K562 (cell line): ENCODE data around the gene CDCA5. TPM values are rescaled to one million over a fixed set of nuclear protein-coding genes. Genes with fewer than 3 reads are reported as not detected.

Experiments used
- ATAC-seq: fragments of 200-7000 bp; cut with Tn5 transposase; 3 replicates; pipeline ENCODE4 v1.9.1; 2020; ENCODE audit warnings: moderate library complexity
- BruUV-seq: library from RNA; stranded (reverse); fragments of 400-500 nt; replicated peaks from 2 replicates; lab custom pipeline; 2021; lab: Mats Ljungman, UMichigan
- CTCF ChIA-PET: fragments of 300-600 bp; formaldehyde crosslinking; extraction: SDS; loops from one replicate; lab custom pipeline; 2021; ENCODE audit warnings: low intra/inter-chr PET ratio; lab: Yijun Ruan, JAX
- POLR2A ChIA-PET: fragments of 300-600, 350-650 bp; sonication (Branson Sonifier 250); formaldehyde crosslinking; extraction: SDS; loops from one replicate; lab custom pipeline; 2021; ENCODE audit warnings: antibody characterized with exemption, inconsistent platforms; lab: Yijun Ruan, JAX
- DNase-seq, 4 experiments: peaks; one replicate each; pipeline versions ENCODE4 v3.0.0 to v3.0.0-alpha.2; 2011 to 2018; ENCODE audit warnings: low spot score in 3 of 4, mixed read lengths in 3 of 4; ENCODE audit errors: extremely low read depth in 1 of 4
- FAIRE-seq: peaks from 2 replicates; lab custom pipeline; 2011; peaks lifted over from hg19 to GRCh38; lab: Jason Lieb, UNC
- H2AFZ ChIP-seq: 2 replicates; pipeline ENCODE4 v1.6.0; 2011; ENCODE audit warnings: low read depth, low read length, control low read depth, inconsistent platforms
- H3K27ac ChIP-seq: fragments of 200-600 bp; 3 replicates; pipeline ENCODE4 v1.8.0; 2011; ENCODE audit warnings: low read depth, mild to moderate bottlenecking, control low read depth, inconsistent platforms, low read length, moderate library complexity, mixed read lengths; ENCODE audit errors: extremely low read depth
- H3K27me3 ChIP-seq, 2 experiments: fragments of 300-600 bp in 1 of 2; 2 replicates in 1 of 2; 3 replicates in 1 of 2; pipeline versions ENCODE4 v1.6.0 to v1.8.0; 2011; ENCODE audit warnings: inconsistent platforms in 2 of 2, low read length in 2 of 2, mild to moderate bottlenecking in 1 of 2, mixed read lengths in 1 of 2, moderate library complexity in 1 of 2; ENCODE audit not compliant: control insufficient read depth in 2 of 2, insufficient read depth in 2 of 2
- H3K36me3 ChIP-seq: fragments of 300-600 bp; 3 replicates; pipeline ENCODE4 v1.8.0; 2011; ENCODE audit warnings: mild to moderate bottlenecking, low read length, inconsistent platforms; ENCODE audit not compliant: control insufficient read depth, insufficient read depth
- H3K4me1 ChIP-seq, 2 experiments: fragments of 200-600 bp in 1 of 2; replicated peaks in 1 of 2; 2 replicates in 1 of 2; 3 replicates in 1 of 2; pipeline versions ENCODE4 v1.5.1 to v1.8.0; 2011; ENCODE audit warnings: inconsistent platforms in 2 of 2, low read length in 2 of 2, mild to moderate bottlenecking in 1 of 2, mixed read lengths in 1 of 2, moderate library complexity in 1 of 2; ENCODE audit not compliant: control insufficient read depth in 2 of 2, insufficient read depth in 2 of 2
- H3K4me2 ChIP-seq: 2 replicates; pipeline ENCODE4 v1.6.1; 2011; ENCODE audit warnings: low read length, control low read depth, inconsistent platforms, mixed read lengths; ENCODE audit not compliant: insufficient read depth
- H3K4me3 ChIP-seq: fragments of 200-600 bp; sonication (generic), shearing (Covaris generic); 2 replicates; pipeline ENCODE4 v1.5.1; 2016; ENCODE audit warnings: control low read depth, inconsistent platforms
- H3K79me2 ChIP-seq: fragments of 200-600 bp; 3 replicates; pipeline ENCODE4 v1.8.0; 2011; ENCODE audit warnings: low read length, inconsistent platforms; ENCODE audit not compliant: control insufficient read depth, insufficient read depth
- H3K9ac ChIP-seq, 2 experiments: 2 replicates each; pipeline versions ENCODE4 v1.6.0 to v1.6.1; 2011; ENCODE audit warnings: low read depth in 2 of 2, low read length in 2 of 2, control low read depth in 1 of 2, inconsistent platforms in 1 of 2, mild to moderate bottlenecking in 1 of 2, mixed read lengths in 1 of 2; ENCODE audit not compliant: insufficient read depth in 1 of 2
- H3K9me1 ChIP-seq: one replicate; pipeline ENCODE4 v1.6.0; 2011; ENCODE audit warnings: inconsistent platforms, mild to moderate bottlenecking, low read length, moderate library complexity; ENCODE audit not compliant: control insufficient read depth, insufficient read depth
- H3K9me3 ChIP-seq: replicated peaks from 2 replicates; pipeline ENCODE4 v1.5.1; 2011; ENCODE audit warnings: low read depth, low read length, inconsistent platforms; ENCODE audit not compliant: control insufficient read depth, insufficient read depth
- H4K20me1 ChIP-seq: replicated peaks from 2 replicates; pipeline ENCODE4 v1.6.1; 2011; ENCODE audit warnings: low read length, inconsistent platforms, mixed read lengths; ENCODE audit not compliant: control insufficient read depth, insufficient read depth
- ARNT ChIP-seq, 2 experiments: fragments of 450-650 bp; IDR thresholded peaks; 2 replicates each; pipeline ENCODE4 v1.6.1; 2016; ENCODE audit warnings: mild to moderate bottlenecking in 1 of 2
- RREB1 ChIP-seq: fragments of 250-450 bp; sonication (Bioruptor Pico); IDR thresholded peaks from 2 replicates; pipeline ENCODE4 v1.4.0; 2020
- ZBTB33 ChIP-seq: sonication (generic); formaldehyde crosslinking; IDR thresholded peaks from 2 replicates; pipeline ENCODE4 v1.8.1; 2023; ENCODE audit warnings: mild to moderate bottlenecking, missing genetic modification reagents
- ZFX ChIP-seq: sonication (generic); formaldehyde crosslinking; IDR thresholded peaks from 2 replicates; pipeline ENCODE4 v1.8.0; 2022; ENCODE audit warnings: mild to moderate bottlenecking, missing genetic modification reagents, moderate library complexity
- ZNF384 ChIP-seq: IDR thresholded peaks from 2 replicates; pipeline ENCODE4 v1.6.1; 2012; ENCODE audit warnings: low read depth, low read length, improper control_type of control experiment
- WGBS: fragments of 100-300 bp; shearing (Covaris generic); methylation state at CpG from one replicate; pipeline ENCODE4 v1.1.6; 2016; ENCODE audit warnings: low coverage, mixed read lengths; ENCODE audit not compliant: insufficient coverage; ENCODE audit errors: missing lambda C conversion rate; 5-methylcytosine and 5-hydroxymethylcytosine counted together
- in situ Hi-C: fragments of 300-500 bp; cut with MboI; formaldehyde crosslinking; loops from 4 replicates; pipeline ENCODE4 v1.15.0; 2018; ENCODE audit warnings: inconsistent platforms, mixed read lengths
- intact Hi-C: fragments of 100-400 bp; cut with micrococcal nuclease; formaldehyde crosslinking; loops from 2 replicates; pipeline ENCODE4 v1.14.2; 2022
- polyA plus RNA-seq, 8 experiments: library from polyadenylated mRNA; depleted of rRNA in 4 of 8; stranded (reverse) in 5 of 8; unstranded in 3 of 8; fragments of >200 nt; fragmentation: Nextera tagmentation in 2 of 8; fragmentation: Illumina TruSeq in 1 of 8; extraction: Ambion mirVana in 2 of 8; extraction: Trizol in 1 of 8; gene quantifications; 2 replicates each; pipeline versions ENCODE4 v1.2.1 to v1.2.3, GENCODE V29; 2011 to 2014; ENCODE audit warnings: inconsistent platforms in 1 of 8, missing spikeins in 1 of 8
- total RNA-seq, 7 experiments: library from RNA; depleted of rRNA in 6 of 7; stranded (reverse); fragments of >200 nt in 6 of 7; fragmentation: Illumina TruSeq in 2 of 7; extraction: Trizol in 2 of 7; gene quantifications; 2 replicates each; pipeline versions ENCODE4 v1.2.1 to v1.2.3, GENCODE V29; 2011 to 2021; ENCODE audit warnings: low replicate concordance in 1 of 7

The CDCA5 gene
- total and polyA plus RNA-seq, 9 of the 15 experiments (the other 6 are each of a cell fraction or from before 2014, with no cell fraction given): 18.9 to 94.3 (median 64.6) TPM

- H2AFZ ChIP-seq: peak overlapping the region; percentile 80
- no peak overlapping the region; the same call in 2 of the 3 replicates for H3K27ac ChIP-seq
- no peaks in the 10 kb centered on the region for H3K36me3 ChIP-seq
- no peak overlapping the region for H3K4me2 ChIP-seq
- no peaks in the 10 kb centered on the region for H3K27me3 ChIP-seq
- ATAC-seq: peak; percentile 11; the same call in 2 of the 3 replicates
- H3K79me2 ChIP-seq: no peaks in the 10 kb centered on the region
- no peak for DNase-seq
- H3K9me1 ChIP-seq: peaks cover 2% of the 10 kb centered on the region
- in situ Hi-C loops: no loop called here
- 64% methylated on average over 11 of the region's 11 CpGs for WGBS
- BruUV-seq: no TSS peak
- no peaks in the 10 kb centered on the region for H3K9me3 ChIP-seq
- ChIA-PET POLR2A (interaction anchor here (0.5 to 1.4 kb wide), 6 partner anchors 9 to 229 kb away, joined by 3 to 6 read pairs (median 3); partner anchors contain the start of gene SAC3D1), CTCF (no interaction called here)
- peak overlapping the region in 1 of 2 experiments; percentile 90; a peak in 2 of 4 replicates for H3K9ac ChIP-seq
- TF ChIP-seq ZBTB33 (CRISPR knock-in tag): no peak
- no peak for TF ChIP-seq RREB1 (CRISPR knock-in tag)
- TF ChIP-seq ARNT (IDR thresholded peaks at IDR 0.05): no peak
- peak; percentile 36; the same call in 1 of the 2 replicates for TF ChIP-seq ZFX (CRISPR knock-in tag)
- TF ChIP-seq ZNF384: no peak
- H4K20me1 ChIP-seq: no peaks in the 10 kb centered on the region
- H3K4me1 ChIP-seq: peaks cover 8 to 22% of the 10 kb centered on the region in 2 experiments
- FAIRE-seq: no peak
- intact Hi-C loops: no loop called here
- H3K4me3 ChIP-seq: no peak overlapping the region
Observed at GRCh38 chr11:65066315-65066714, 17.5 kb downstream of the CDCA5 start.
